T follicular helper cell (primary cell): ENCODE measurements around the gene ZNF492.
"Not testable (repeated sequence)": the region's sequence is repeated elsewhere in the genome, so short reads cannot be mapped to it uniquely, and the experiment has no call there.

Source experiments
- DNase-seq: peaks from one replicate; pipeline ENCODE4 v3.0.0-alpha.2; 2020; ENCODE audit warnings: low read depth

The ZNF492 gene

GRCh38 chr19:22617181-22617580 lies 16.9 kb upstream of the ZNF492 start:
- DNase-seq: not testable (repeated sequence)

- DNase-seq: no peak
Measured at GRCh38 chr19:22617614-22618320, 16.4 kb upstream of the ZNF492 start.

- no peak for DNase-seq
Measured at GRCh38 chr19:22619371-22619770, 14.8 kb upstream of the ZNF492 start.

- DNase-seq: no peak
Measured at GRCh38 chr19:22619932-22620331, 14.2 kb upstream of the ZNF492 start.

- no peak for DNase-seq
Measured at GRCh38 chr19:22620401-22620800, 13.7 kb upstream of the ZNF492 start.

GRCh38 chr19:22620912-22621311 lies 13.2 kb upstream of the ZNF492 start:
- DNase-seq: no peak

GRCh38 chr19:22622020-22622419 lies 12.1 kb upstream of the ZNF492 start:
- DNase-seq: no peak

GRCh38 chr19:22622901-22623840 lies 11.0 kb upstream of the ZNF492 start:
- no peak for DNase-seq

- no peak for DNase-seq
Measured at GRCh38 chr19:22623841-22624221, 10.3 kb upstream of the ZNF492 start.

- no peak for DNase-seq
Measured at GRCh38 chr19:22625266-22626035, 8.7 kb upstream of the ZNF492 start.

- DNase-seq: no peak
Measured at GRCh38 chr19:22627526-22627925, 6.6 kb upstream of the ZNF492 start.

GRCh38 chr19:22628401-22628800 lies 5.7 kb upstream of the ZNF492 start:
- DNase-seq: no peak

GRCh38 chr19:22634450-22634827 lies 315 bp downstream of the ZNF492 start:
- no peak for DNase-seq

- not testable (repeated sequence) for DNase-seq
Measured at GRCh38 chr19:22685493-22685892, 51.4 kb downstream of the ZNF492 start.

- not testable (repeated sequence) for DNase-seq
Measured at GRCh38 chr19:22702661-22703060, 68.5 kb downstream of the ZNF492 start.

- not testable (repeated sequence) for DNase-seq
Measured at GRCh38 chr19:22703096-22703495, 69.0 kb downstream of the ZNF492 start.

- DNase-seq: no peak
Measured at GRCh38 chr19:22708983-22709382, 74.9 kb downstream of the ZNF492 start.
